Neural progenitor cell (in vitro differentiated cells): ENCODE results near the gene IL25. TPM values are rescaled to one million over a fixed set of nuclear protein-coding genes. Genes with fewer than 3 reads are reported as not detected.
A peak's percentile ranks its signal among the peaks of the same experiment; 100 is the strongest.

Source experiments
- DNase-seq: peaks from one replicate; pipeline ENCODE4 v3.0.0-alpha.2; 2016; ENCODE audit warnings: low spot score
- H2AFZ ChIP-seq: fragments of 200-600 bp; sonication (generic); replicated peaks from 2 replicates; pipeline ENCODE4 v1.6.1; 2016; ENCODE audit warnings: antibody characterized with exemption
- H3F3A ChIP-seq: fragments of 200-600 bp; sonication (generic); 2 replicates; pipeline ENCODE4 v1.6.1; 2016; ENCODE audit warnings: antibody characterized with exemption, low read depth
- H3K27ac ChIP-seq: fragments of 200-600 bp; sonication (generic); 2 replicates; pipeline ENCODE4 v1.5.1; 2016; ENCODE audit warnings: mild to moderate bottlenecking
- H3K27me3 ChIP-seq: fragments of 200-600 bp; sonication (generic); 2 replicates; pipeline ENCODE4 v1.6.1; 2016; ENCODE audit warnings: mild to moderate bottlenecking, moderate library complexity
- H3K36me3 ChIP-seq: fragments of 200-600 bp; sonication (generic); 2 replicates; pipeline ENCODE4 v1.5.1; 2016
- H3K4me1 ChIP-seq: fragments of 200-600 bp; sonication (generic); 2 replicates; pipeline ENCODE4 v1.6.1; 2016; ENCODE audit warnings: mixed run types
- H3K4me2 ChIP-seq: fragments of 200-600 bp; sonication (generic); 2 replicates; pipeline ENCODE4 v1.6.1; 2016
- H3K4me3 ChIP-seq: fragments of 200-600 bp; sonication (generic); 2 replicates; pipeline ENCODE4 v1.5.1; 2016
- H3K79me2 ChIP-seq: fragments of 200-600 bp; sonication (generic); 2 replicates; pipeline ENCODE4 v1.6.1; 2016; ENCODE audit warnings: low read depth
- H3K9ac ChIP-seq: fragments of 200-600 bp; sonication (generic); 2 replicates; pipeline ENCODE4 v1.6.1; 2016
- H3K9me3 ChIP-seq: fragments of 200-600 bp; sonication (generic); 2 replicates; pipeline ENCODE4 v1.5.1; 2016; ENCODE audit warnings: low read depth
- H4K20me1 ChIP-seq: fragments of 200-600 bp; sonication (generic); 2 replicates; pipeline ENCODE4 v1.6.1; 2016; ENCODE audit warnings: low read depth
- H3K27ac Mint-ChIP-seq: 3 replicates; pipeline ENCODE4 v1.8.0; 2021; ENCODE audit warnings: mixed read lengths
- H3K27me3 Mint-ChIP-seq: 2 replicates; pipeline ENCODE4 v1.8.0; 2022; ENCODE audit warnings: low read depth, mild to moderate bottlenecking, inconsistent platforms, moderate library complexity, mixed read lengths; ENCODE audit not compliant: insufficient read depth
- H3K36me3 Mint-ChIP-seq: 3 replicates; pipeline ENCODE4 v1.8.0; 2021; ENCODE audit warnings: mixed read lengths
- H3K4me1 Mint-ChIP-seq: 3 replicates; pipeline ENCODE4 v1.8.0; 2021; ENCODE audit warnings: mixed read lengths
- H3K4me3 Mint-ChIP-seq: 3 replicates; pipeline ENCODE4 v1.8.0; 2021; ENCODE audit warnings: mild to moderate bottlenecking, moderate library complexity, mixed read lengths
- H3K9me3 Mint-ChIP-seq: 3 replicates; pipeline ENCODE4 v1.8.0; 2020; ENCODE audit warnings: mixed read lengths
- CTCF ChIP-seq: fragments of 200-600 bp; sonication (generic); IDR thresholded peaks from 2 replicates; pipeline ENCODE4 v1.5.1; 2017; ENCODE audit warnings: antibody characterized with exemption, mild to moderate bottlenecking
- EZH2 ChIP-seq: fragments of 200-600 bp; sonication (generic); IDR thresholded peaks from 2 replicates; pipeline ENCODE4 v1.6.1; 2017; ENCODE audit warnings: antibody characterized with exemption, mild to moderate bottlenecking, moderate library complexity
- EZH2phosphoT487 ChIP-seq: fragments of 200-600 bp; sonication (generic); IDR thresholded peaks from 2 replicates; pipeline ENCODE4 v1.6.1; 2017; ENCODE audit warnings: antibody characterized with exemption
- total RNA-seq: library from RNA; depleted of rRNA; stranded (reverse); fragments of >200 nt; gene quantifications from 2 replicates; pipeline ENCODE4 v1.2.3, GENCODE V29; 2015; ENCODE audit warnings: low replicate concordance

IL25 gene
- total RNA-seq, 1 donor from 2014 or later = not detected

- peaks cover 8% of the 10 kb centered on the region for H3K9me3 Mint-ChIP-seq
- H3K27ac Mint-ChIP-seq = no peak overlapping the region
- Histone ChIP-seq H4K20me1 (peaks cover 9% of the 10 kb centered on the region), H3K27ac (no peak overlapping the region), H3F3A (peaks cover 15% of the 10 kb centered on the region), H2AFZ (no peak overlapping the region), H3K4me3 (no peak overlapping the region), H3K79me2 (peaks cover 3% of the 10 kb centered on the region), H3K27me3 (peaks cover 9% of the 10 kb centered on the region), H3K9ac (no peak overlapping the region), H3K36me3 (no peaks in the 10 kb centered on the region), H3K4me2 (no peak overlapping the region), H3K4me1 (peaks cover 5% of the 10 kb centered on the region), H3K9me3 (no peaks in the 10 kb centered on the region)
- peaks cover 15% of the 10 kb centered on the region for H3K27me3 Mint-ChIP-seq
- no peak for DNase-seq
- H3K36me3 Mint-ChIP-seq = peaks cover 23% of the 10 kb centered on the region
- TF ChIP-seq EZH2phosphoT487 (no peak), EZH2 (no peak), CTCF (no peak)
- peaks cover 22% of the 10 kb centered on the region for H3K4me1 Mint-ChIP-seq
- no peak overlapping the region for H3K4me3 Mint-ChIP-seq
These were observed 24.3 kb upstream of the IL25 start for GRCh38 chr14:23348297-23348655.

- Histone ChIP-seq H3K36me3 (no peaks in the 10 kb centered on the region), H3K79me2 (peaks cover 3% of the 10 kb centered on the region), H3F3A (peaks cover 23% of the 10 kb centered on the region), H4K20me1 (peaks cover 9% of the 10 kb centered on the region), H3K27ac (no peak overlapping the region), H3K9me3 (no peaks in the 10 kb centered on the region), H3K4me2 (no peak overlapping the region), H3K27me3 (peaks cover 9% of the 10 kb centered on the region), H3K4me3 (no peak overlapping the region), H3K9ac (no peak overlapping the region), H2AFZ (no peak overlapping the region), H3K4me1 (peaks cover 5% of the 10 kb centered on the region)
- H3K4me1 Mint-ChIP-seq = peaks cover 24% of the 10 kb centered on the region
- no peak for TF ChIP-seq CTCF
- no peak for TF ChIP-seq EZH2
- TF ChIP-seq EZH2phosphoT487 = no peak
- peak overlapping the region; percentile 2 for H3K4me3 Mint-ChIP-seq
- peaks cover 8% of the 10 kb centered on the region for H3K9me3 Mint-ChIP-seq
- peaks cover 19% of the 10 kb centered on the region for H3K27me3 Mint-ChIP-seq
- no peak for DNase-seq
- H3K27ac Mint-ChIP-seq = peak overlapping the region; percentile 10
- peaks cover 23% of the 10 kb centered on the region for H3K36me3 Mint-ChIP-seq
These were observed 23.3 kb upstream of the IL25 start for GRCh38 chr14:23349156-23349845.

- DNase-seq = peak; percentile 74
- Histone ChIP-seq H3K27ac (no peak overlapping the region), H3K27me3 (peaks cover 9% of the 10 kb centered on the region), H3K9ac (no peak overlapping the region), H2AFZ (peak overlapping the region; percentile 67), H3K36me3 (no peaks in the 10 kb centered on the region), H3K9me3 (no peaks in the 10 kb centered on the region), H4K20me1 (peaks cover 19% of the 10 kb centered on the region), H3K4me2 (peak overlapping the region; percentile 99), H3K4me1 (peaks cover 5% of the 10 kb centered on the region), H3K79me2 (peaks cover 3% of the 10 kb centered on the region), H3K4me3 (peak overlapping the region; percentile 91), H3F3A (peaks cover 44% of the 10 kb centered on the region)
- peaks cover 26% of the 10 kb centered on the region for H3K36me3 Mint-ChIP-seq
- TF ChIP-seq EZH2phosphoT487 (no peak), CTCF (peak; percentile 53), EZH2 (no peak)
- no peak overlapping the region for H3K27ac Mint-ChIP-seq
- H3K4me3 Mint-ChIP-seq = peak overlapping the region; percentile 89
- peaks cover 8% of the 10 kb centered on the region for H3K9me3 Mint-ChIP-seq
- H3K27me3 Mint-ChIP-seq = peaks cover 20% of the 10 kb centered on the region
- H3K4me1 Mint-ChIP-seq = peaks cover 19% of the 10 kb centered on the region
These were observed 20.7 kb upstream of the IL25 start for GRCh38 chr14:23351681-23352505.
